Tibial nerve (tissue), 4 donors: Measurements from ENCODE around the gene DIP2B. TPM values are rescaled to one million over a fixed set of nuclear protein-coding genes. Genes with fewer than 3 reads are reported as not detected.
"Not testable (repeated sequence)": the region's sequence is repeated elsewhere in the genome, so short reads cannot be mapped to it uniquely, and the experiment has no call there.

Experiments
- DNase-seq, 2 donors: peaks; one replicate each; pipeline ENCODE4 v3.0.0-alpha.2; 2019; ENCODE audit warnings: low spot score in 2 of 2
- H3K27ac ChIP-seq, 4 donors: fragments of 200-600 bp; sonication (generic) in 3 of 4; one replicate each; pipeline ENCODE4 v1.5.1; 2017 to 2019; ENCODE audit warnings: mild to moderate bottlenecking in 1 of 4
- H3K27me3 ChIP-seq, 2 donors: fragments of 200-600 bp; sonication (generic) in 1 of 2; one replicate each; pipeline versions ENCODE4 v1.5.1 to v1.6.0; 2017 to 2019
- H3K36me3 ChIP-seq, 3 donors: fragments of 200-600 bp; sonication (generic); one replicate each; pipeline ENCODE4 v1.5.1; 2018 to 2019
- H3K4me1 ChIP-seq, 4 donors: fragments of 200-600 bp; sonication (generic) in 3 of 4; one replicate each; pipeline ENCODE4 v1.5.1; 2017 to 2019
- H3K4me3 ChIP-seq, 4 donors: fragments of 200-600 bp; sonication (generic) in 3 of 4; one replicate each; pipeline ENCODE4 v1.5.1; 2017 to 2019; ENCODE audit warnings: mild to moderate bottlenecking in 1 of 4, moderate library complexity in 1 of 4
- H3K9me3 ChIP-seq, 4 donors: fragments of 200-600 bp; sonication (generic) in 3 of 4; one replicate each; pipeline ENCODE4 v1.5.1; 2017 to 2019
- EP300 ChIP-seq, 2 donors: sonication (generic); formaldehyde crosslinking; IDR thresholded peaks; one replicate each; pipeline ENCODE4 v1.6.1; 2017; ENCODE audit warnings: antibody characterized with exemption in 2 of 2, mild to moderate bottlenecking in 1 of 2
- POLR2A ChIP-seq, 2 donors: fragments of 450-650 bp; IDR thresholded peaks; one replicate each; pipeline ENCODE4 v1.6.1; 2017; ENCODE audit warnings: antibody characterized with exemption in 2 of 2, mild to moderate bottlenecking in 2 of 2, moderate library complexity in 2 of 2
- WGBS, 2 donors: methylation state at CpG; one replicate each; pipeline ENCODE4 v1.1.5; 2018; 5-methylcytosine and 5-hydroxymethylcytosine counted together
- total RNA-seq, 4 donors: library from RNA; depleted of rRNA; stranded (reverse); fragments of >200 nt; gene quantifications; one replicate each; pipeline ENCODE4 v1.1.0, GENCODE V29; 2016
- TF ChIP-seq, protein P1 (sequence below), 5 experiments: fragments of 200-600 bp in 3 of 5; fragments of 450-650 bp in 2 of 5; sonication (generic) in 3 of 5; IDR thresholded peaks; one replicate each; pipeline ENCODE4 v1.5.1; 2016 to 2019; ENCODE audit warnings: antibody characterized with exemption in 5 of 5, mild to moderate bottlenecking in 3 of 5, moderate library complexity in 2 of 5

Gene DIP2B
- total RNA-seq, 4 donors from 2014 or later = 38.6 to 59.0 (median 44.8) TPM

DNA sequence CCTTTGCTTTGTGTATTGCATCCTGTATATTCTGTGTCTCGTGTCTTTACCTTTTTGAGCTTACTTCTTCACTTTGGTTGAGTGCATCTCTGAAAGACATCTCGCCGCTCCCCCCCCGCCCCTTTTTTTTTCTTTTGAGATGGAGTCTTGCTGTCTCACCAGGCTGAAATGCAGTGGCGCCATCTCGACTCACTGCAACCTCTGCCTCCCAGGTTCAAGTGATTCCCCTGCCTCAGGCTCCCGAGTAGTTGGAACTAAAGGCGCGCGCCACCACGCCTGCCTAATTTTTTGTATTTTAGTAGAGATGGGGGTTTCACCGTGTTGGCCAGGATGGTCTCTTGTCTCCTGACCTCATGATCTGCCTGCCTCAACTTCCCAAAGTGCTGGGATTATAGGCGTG, 49.9 kb downstream of the DIP2B start:
- WGBS, 2 donors = 97% methylated on average over 13 of the region's 13 CpGs

DNA sequence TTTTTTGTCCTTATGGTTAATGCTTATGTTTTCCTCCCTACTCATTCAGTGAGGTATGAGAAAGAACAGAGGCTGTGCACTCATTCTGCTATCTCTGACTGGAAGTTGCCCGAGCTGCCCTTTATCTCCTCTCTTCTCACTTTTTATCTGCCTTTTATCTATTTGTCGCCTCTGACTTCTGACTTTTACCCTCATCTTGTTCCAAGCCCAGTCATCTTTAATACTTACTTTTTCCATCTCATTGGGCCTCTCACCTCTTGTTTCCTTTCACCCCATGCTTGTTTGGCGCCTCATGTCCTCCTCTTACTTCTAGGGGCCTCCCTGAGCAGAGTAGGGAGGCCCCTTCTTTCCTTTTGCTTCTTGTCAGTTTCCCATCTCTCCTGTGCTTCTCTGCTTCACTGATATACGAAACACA, 50.7 kb downstream of the DIP2B start:
- 91 to 96% methylated on average over 4 of the region's 4 CpGs for WGBS, 2 donors
- TF ChIP-seq EP300 (IDR thresholded peaks at IDR 0.05) (no peak), POLR2A (IDR thresholded peaks at IDR 0.05) (no peak)
- TF ChIP-seq, protein P1, sequence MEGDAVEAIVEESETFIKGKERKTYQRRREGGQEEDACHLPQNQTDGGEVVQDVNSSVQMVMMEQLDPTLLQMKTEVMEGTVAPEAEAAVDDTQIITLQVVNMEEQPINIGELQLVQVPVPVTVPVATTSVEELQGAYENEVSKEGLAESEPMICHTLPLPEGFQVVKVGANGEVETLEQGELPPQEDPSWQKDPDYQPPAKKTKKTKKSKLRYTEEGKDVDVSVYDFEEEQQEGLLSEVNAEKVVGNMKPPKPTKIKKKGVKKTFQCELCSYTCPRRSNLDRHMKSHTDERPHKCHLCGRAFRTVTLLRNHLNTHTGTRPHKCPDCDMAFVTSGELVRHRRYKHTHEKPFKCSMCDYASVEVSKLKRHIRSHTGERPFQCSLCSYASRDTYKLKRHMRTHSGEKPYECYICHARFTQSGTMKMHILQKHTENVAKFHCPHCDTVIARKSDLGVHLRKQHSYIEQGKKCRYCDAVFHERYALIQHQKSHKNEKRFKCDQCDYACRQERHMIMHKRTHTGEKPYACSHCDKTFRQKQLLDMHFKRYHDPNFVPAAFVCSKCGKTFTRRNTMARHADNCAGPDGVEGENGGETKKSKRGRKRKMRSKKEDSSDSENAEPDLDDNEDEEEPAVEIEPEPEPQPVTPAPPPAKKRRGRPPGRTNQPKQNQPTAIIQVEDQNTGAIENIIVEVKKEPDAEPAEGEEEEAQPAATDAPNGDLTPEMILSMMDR (IDR thresholded peaks at IDR 0.05) = no peak
- H3K4me3 ChIP-seq = no peak overlapping the region
- H3K27me3 ChIP-seq = no peaks in the 10 kb centered on the region
- no peaks in the 10 kb centered on the region for H3K9me3 ChIP-seq
- H3K27ac ChIP-seq = no peak overlapping the region
- peaks cover 0 to 18% (median 0%) of the 10 kb centered on the region in 4 donors for H3K4me1 ChIP-seq
- no peaks in the 10 kb centered on the region for H3K36me3 ChIP-seq
- no peak for DNase-seq

More for the DNA sequence above, 49.9 kb downstream of the DIP2B start:
- Histone ChIP-seq H3K36me3 (no peaks in the 10 kb centered on the region), H3K9me3 (no peaks in the 10 kb centered on the region), H3K27ac (no peak overlapping the region), H3K4me1 (peaks cover 0 to 24% (median 0%) of the 10 kb centered on the region in 4 donors), H3K27me3 (no peaks in the 10 kb centered on the region), H3K4me3 (no peak overlapping the region)
- TF ChIP-seq, protein P1 (IDR thresholded peaks at IDR 0.05) = no peak
- TF ChIP-seq POLR2A (IDR thresholded peaks at IDR 0.05) (no peak), EP300 (IDR thresholded peaks at IDR 0.05) (no peak)
- DNase-seq = no peak

DNA sequence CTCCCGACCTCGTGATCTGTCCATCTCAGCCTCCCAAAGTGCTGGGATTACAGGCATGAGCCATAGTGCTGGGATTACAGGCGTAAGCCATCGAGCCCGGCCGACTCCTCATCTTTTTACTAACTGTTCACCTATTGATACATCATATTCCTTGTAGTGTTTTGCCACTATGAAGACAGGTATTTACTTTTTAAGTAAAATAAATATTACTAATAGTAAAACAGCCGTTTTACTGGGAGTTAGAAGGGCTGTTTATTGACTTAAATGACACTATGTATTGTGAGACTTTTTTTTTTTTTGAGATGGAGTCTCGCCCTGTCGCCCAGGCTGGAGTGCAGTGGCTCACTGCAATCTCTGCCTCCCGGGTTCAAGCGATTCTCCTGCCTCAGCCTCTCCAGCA, 51.5 kb downstream of the DIP2B start:
- H3K36me3 ChIP-seq = no peaks in the 10 kb centered on the region
- DNase-seq = no peak
- whole genome bisulfite sequencing, 2 donors = 90 to 92% methylated on average over 11 of the region's 11 CpGs

DNA sequence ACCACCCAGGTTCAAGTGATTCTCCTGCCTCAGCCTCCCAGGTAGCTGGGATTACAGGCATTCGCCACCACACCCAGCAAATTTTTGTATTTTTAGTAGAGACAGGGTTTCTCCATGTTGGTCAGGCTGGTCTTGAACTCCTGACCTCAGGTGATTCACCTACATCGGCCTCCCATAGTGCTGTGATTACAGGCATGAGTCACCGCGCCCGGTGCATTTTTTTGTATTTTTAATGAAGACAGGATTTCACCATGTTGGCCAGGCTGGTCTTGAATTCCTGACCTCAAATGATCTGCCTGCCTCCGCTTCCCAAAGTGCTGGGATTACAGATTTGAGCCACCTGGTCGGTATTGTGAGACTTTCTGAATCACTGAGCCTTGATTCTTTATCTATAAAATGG, 52.0 kb downstream of the DIP2B start:
- WGBS, 2 donors = 90 to 92% methylated on average over 7 of the region's 7 CpGs
- not testable (repeated sequence) for H3K9me3 ChIP-seq

More for the DNA sequence above, 51.5 kb downstream of the DIP2B start:
- no peak overlapping the region for H3K4me3 ChIP-seq
- H3K27me3 ChIP-seq = no peaks in the 10 kb centered on the region
- H3K27ac ChIP-seq = no peak overlapping the region
- TF ChIP-seq, protein P1 (IDR thresholded peaks at IDR 0.05) = no peak
- TF ChIP-seq POLR2A (IDR thresholded peaks at IDR 0.05) (no peak), EP300 (IDR thresholded peaks at IDR 0.05) (no peak)
- H3K9me3 ChIP-seq = no peaks in the 10 kb centered on the region
- peaks cover 0 to 10% (median 0%) of the 10 kb centered on the region in 4 donors for H3K4me1 ChIP-seq

DNA sequence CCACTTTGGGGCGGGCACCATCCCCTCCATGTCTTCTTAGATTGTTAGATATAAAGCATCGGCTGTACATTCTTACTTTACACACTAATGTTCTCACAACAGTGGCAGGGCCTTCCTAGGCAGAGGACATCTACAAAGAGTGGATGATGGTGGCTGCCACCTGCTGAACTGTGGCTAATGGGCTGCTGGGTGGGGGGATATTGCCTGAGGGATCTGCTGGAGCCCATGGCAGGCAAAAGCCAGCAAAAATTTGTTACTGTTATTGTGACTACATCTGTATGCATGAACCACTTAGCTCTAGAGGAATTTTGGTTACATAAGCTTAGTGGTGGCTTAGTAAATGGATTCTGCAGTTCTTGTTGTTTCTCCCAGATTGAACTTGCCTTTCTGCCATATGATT, 52.6 kb downstream of the DIP2B start:
- Histone ChIP-seq H3K4me3 (no peak overlapping the region), H3K36me3 (no peaks in the 10 kb centered on the region), H3K27me3 (no peaks in the 10 kb centered on the region), H3K27ac (no peak overlapping the region), H3K9me3 (no peaks in the 10 kb centered on the region), H3K4me1 (peaks cover 0 to 13% (median 0%) of the 10 kb centered on the region in 4 donors)
- 89 to 100% methylated on average over 2 of the region's 2 CpGs for WGBS, 2 donors
- DNase-seq = no peak
- TF ChIP-seq, protein P1 (IDR thresholded peaks at IDR 0.05) = no peak
- TF ChIP-seq EP300 (IDR thresholded peaks at IDR 0.05) (no peak), POLR2A (IDR thresholded peaks at IDR 0.05) (no peak)

More for the DNA sequence above, 52.0 kb downstream of the DIP2B start:
- H3K27ac ChIP-seq, H3K27me3 ChIP-seq, H3K4me1 ChIP-seq, H3K4me3 ChIP-seq, H3K36me3 ChIP-seq, DNase-seq: not testable (repeated sequence)

DNA sequence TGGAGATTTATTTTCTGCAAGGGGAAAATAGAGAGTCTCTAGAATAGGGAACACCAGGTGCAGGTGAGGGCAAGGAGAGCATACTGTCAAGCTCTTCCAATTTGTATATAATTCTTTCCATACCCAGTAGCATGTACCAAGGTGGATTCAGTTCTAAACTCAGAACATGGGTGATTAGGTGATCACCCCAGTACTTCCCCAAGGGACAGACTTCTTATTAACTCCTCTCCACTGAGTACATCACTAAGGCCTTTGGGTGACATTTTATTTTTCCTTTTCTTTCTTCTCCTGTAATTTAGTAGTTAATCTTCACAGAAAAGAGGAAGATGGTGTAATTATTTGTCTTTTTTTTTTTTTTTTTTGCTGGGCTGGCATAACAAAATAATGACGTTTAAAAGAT, 54.2 kb downstream of the DIP2B start:
- Histone ChIP-seq H3K9me3 (no peaks in the 10 kb centered on the region), H3K36me3 (no peaks in the 10 kb centered on the region), H3K27ac (peak overlapping the region in 1 of 4 donors; percentile 2), H3K27me3 (no peaks in the 10 kb centered on the region), H3K4me3 (no peak overlapping the region), H3K4me1 (peaks cover 0 to 19% (median 3%) of the 10 kb centered on the region in 4 donors)
- no peak for TF ChIP-seq POLR2A (IDR thresholded peaks at IDR 0.05)
- TF ChIP-seq, protein P1 (IDR thresholded peaks at IDR 0.05) = no peak
- no peak for TF ChIP-seq EP300 (IDR thresholded peaks at IDR 0.05)
- 7 to 27% methylated on average over 1 of the region's 1 CpG for WGBS, 2 donors
- DNase-seq = no peak
